Activated T-helper 9 cell treated with anti-CD3 and anti-CD28 coated beads, Interleukin-2, amount 50 U/mL, for 16 hours (primary cell): ENCODE data around the gene KIAA1671.

Experiments used
- DNase-seq: peaks from one replicate; pipeline ENCODE4 v3.0.0-alpha.2; 2020; ENCODE audit warnings: low read depth

The KIAA1671 gene

GRCh38 chr22:25068707-25069106 lies 116.2 kb downstream of the KIAA1671 start:
- DNase-seq, result no peak

DNA sequence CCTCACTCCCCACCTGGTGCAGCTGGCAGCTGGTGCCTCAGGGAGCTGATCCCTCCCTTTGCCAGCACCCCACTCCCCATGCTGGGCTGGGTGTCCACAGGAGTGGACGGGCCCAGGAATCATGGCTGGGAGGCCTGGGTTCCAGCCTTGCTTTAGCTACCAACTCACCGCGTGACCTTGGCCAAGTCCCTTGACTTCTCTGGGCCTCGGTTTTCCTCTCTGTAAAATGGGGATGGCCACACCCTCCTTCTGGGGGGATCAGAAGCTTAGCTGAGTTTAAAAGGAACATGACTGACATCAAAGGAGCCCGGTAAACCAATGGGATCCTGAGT lies 116.9 kb downstream of the KIAA1671 start:
- no peak for DNase-seq

DNA sequence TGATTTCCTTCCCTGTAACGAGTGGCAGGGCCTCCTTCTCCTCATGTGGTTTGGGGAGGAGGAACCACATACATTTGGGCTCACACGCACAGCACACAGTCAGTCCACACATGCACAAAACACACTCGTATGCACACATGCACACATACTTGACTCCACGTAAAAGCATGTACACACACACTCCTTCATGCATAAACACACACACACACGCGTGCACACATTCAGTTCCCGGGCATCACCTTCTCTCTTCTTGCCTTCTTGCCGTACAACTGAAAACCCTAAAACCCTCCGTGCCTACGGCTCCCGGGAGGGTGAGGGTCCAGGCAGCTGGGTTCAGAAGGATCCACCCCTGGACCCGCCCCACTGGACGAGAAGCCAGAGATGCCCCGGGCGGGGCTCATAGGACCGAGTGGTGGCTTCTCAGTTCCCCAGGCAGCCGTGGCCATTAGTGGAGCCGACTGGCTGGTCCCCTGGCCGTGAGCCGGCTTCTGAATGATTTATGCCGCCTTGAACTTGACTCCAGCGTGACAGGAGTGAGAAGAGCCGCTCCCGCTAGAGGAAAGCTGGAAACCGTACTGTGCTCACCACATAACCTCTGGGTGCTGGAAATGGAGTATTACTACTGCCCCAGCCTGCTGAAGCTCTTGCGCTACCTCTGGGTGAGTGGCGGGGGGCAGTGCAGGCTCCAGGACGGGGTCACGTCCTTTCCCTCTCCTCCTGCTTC lies 117.4 kb downstream of the KIAA1671 start:
- no peak for DNase-seq

- DNase-seq, result no peak
Observed at GRCh38 chr22:25070956-25071355, 118.4 kb downstream of the KIAA1671 start.

GRCh38 chr22:25071720-25072119 lies 119.2 kb downstream of the KIAA1671 start:
- DNase-seq, result no peak

DNA sequence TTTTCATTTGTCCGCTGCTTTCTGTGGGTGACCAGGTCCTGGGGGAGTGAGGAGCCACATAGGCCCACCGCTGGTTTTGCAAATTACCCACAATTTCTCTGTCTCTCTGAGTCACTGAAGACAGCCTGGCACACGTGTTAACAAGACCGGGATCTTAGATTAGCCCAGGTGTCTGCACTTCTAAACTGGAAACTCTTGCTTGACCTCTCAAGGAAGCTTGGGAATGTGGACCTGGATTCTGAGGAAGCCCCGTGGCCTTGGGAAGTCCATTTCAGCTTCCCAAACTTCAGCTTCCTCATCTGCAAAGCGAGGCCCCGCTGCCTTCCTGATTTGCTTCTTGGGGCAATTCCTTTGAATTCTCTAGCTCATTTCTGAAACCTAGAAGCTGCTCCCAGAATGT lies 119.9 kb downstream of the KIAA1671 start:
- no peak for DNase-seq

GRCh38 chr22:25076336-25076735 lies 123.8 kb downstream of the KIAA1671 start:
- DNase-seq, result no peak

DNA sequence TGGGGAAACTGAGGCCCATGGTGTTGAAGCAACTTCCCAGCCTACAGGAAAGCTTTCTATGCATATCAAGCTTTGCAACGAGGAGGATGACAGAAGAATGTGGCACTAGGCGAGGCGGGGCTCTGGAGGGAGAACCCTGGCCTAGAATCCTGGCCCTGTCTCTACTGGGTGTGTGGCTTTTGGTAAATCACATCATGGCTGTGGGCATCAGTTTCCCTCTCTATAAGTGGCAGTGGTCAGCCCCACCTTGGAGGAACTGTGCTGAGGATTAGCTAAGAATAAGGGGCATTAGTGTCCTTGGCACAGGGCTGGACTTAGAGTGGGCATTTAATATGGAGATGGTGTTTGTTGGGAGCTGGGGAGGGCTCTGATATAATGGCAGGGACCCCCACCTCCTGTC lies 124.5 kb downstream of the KIAA1671 start:
- DNase-seq, result no peak

DNA sequence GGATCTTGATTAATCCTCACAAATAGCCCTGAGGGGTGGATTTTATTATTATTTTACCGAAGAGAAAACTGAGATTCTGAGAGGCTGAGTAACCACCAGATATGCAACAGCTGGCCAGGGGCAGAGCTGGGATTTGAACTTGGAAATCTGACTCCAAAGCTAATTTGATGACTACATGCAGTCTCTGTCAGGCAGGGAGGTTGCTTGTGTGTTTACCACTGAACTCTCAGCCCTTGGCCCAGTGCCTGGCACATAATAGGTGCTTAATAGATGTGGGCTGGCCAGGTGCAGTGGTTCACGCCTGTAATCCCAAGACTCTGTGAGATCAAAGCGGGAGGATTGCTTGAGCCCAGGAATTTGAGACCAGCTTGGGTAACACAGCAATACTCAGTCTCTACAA lies 125.4 kb downstream of the KIAA1671 start:
- no peak for DNase-seq

DNA sequence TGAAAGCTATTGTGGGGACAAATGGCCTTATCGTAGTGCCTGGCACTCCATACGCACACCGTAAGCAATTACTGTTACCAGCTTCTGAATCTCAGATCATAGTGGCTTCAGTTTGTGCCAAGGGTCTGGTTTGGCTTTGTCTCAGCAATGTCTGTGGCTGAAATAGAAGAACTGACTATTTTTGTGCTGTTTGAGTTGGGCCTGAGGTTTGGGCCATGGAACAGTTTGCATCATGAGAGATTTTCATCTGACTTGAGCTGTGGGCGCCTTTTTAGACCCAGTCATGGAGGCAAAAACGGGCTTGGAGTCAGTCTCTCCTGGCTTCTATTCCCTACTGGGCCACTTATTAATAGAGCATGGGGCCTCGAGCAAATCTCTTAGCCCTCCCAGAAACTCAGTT lies 126.1 kb downstream of the KIAA1671 start:
- no peak for DNase-seq

DNA sequence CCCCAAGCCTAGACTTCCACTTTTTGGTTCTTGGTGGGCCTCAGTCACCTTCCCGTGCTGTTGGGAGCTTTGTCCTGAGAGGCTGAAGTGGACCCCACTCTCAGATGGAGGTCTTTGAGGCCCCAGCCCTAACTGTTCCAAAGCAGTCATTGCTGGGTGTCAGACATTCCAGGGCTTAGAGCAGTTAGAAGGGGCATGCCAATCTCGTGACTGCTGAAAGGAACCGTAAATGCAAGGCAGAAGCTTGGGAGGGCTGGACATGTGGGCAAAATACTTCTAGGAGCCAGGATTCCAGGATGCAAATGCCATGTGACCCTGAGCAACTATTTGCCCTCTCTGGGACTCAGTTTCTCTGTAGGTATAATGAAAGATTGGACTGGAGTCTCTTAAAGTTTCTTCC lies 128.3 kb downstream of the KIAA1671 start:
- DNase-seq, result no peak

- no peak for DNase-seq
Observed at GRCh38 chr22:25081409-25081824, 128.9 kb downstream of the KIAA1671 start.

DNA sequence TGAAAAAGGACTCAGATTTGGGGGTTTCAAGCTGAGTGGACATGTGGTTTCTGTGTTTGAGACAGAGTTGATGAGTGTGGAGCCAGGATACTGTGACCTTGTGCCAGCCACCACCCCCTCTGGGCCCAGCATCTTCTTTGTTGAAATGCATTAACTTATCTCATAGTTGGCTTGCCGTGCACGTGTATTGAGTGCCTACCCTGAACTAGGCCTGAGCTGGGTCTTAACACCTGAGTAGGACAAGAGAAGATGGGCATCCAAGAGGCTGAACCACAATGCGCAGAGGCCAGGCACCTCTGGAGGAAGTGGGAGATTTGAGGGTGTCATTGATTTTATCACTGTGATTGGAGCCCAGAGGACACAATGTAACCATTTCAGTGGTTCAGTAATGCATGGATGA lies 129.6 kb downstream of the KIAA1671 start:
- DNase-seq, result no peak

GRCh38 chr22:25083056-25083806 lies 130.7 kb downstream of the KIAA1671 start:
- no peak for DNase-seq

- no peak for DNase-seq
Observed at GRCh38 chr22:25083807-25084200, 131.3 kb downstream of the KIAA1671 start.

DNA sequence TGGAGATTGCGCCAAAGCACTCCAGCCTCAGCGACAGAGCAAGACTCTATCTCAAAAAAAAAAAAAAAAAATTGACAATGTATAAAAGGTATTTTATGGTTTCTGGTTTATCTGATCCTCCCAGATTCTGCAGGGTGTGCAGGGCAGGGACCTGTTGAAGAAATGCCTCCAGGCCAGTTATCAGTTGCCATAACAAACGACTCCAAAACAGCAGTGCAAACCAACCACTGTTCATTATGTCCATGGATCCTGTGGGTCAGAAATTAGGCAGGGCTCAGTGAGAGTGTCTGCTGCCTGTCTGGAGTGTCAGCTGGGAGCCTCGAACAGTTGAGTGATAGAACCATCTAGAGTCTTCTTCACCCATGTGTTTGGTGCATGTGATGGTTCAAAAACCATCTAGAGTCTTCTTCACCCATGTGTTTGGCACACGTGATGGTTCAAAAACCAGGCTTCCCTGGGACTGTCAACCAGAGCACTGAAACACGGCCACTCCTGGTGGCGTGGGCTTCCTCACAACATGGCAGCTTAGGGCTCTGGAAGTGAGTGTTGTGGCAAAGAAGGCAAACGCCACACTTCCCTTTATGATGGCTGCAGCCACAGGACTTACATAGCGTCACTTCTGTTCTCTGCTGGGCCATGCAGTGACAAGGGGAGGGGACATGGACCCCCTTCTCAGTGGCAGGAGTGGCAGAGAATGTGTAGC lies 132.0 kb downstream of the KIAA1671 start:
- DNase-seq, result no peak

DNA sequence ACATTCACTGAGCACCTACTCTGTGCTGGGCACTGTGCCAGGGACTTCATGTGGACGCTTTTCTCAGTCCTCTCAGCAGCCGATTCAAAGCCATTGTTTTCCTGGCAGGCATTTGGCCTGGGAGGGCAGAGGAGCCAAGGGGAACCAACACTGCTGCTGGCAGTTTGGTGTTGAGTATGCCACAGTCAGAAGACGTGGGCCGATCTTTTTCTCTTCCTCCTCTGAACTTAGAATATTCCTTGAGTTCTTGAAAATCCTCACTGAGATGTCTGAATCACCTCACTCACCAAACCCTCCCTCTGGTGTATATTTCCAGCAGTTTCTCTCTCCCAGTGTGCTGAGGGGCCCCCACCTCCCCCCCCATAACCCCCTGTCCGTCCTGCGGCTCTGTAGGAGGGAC lies 132.6 kb downstream of the KIAA1671 start:
- no peak for DNase-seq

DNA sequence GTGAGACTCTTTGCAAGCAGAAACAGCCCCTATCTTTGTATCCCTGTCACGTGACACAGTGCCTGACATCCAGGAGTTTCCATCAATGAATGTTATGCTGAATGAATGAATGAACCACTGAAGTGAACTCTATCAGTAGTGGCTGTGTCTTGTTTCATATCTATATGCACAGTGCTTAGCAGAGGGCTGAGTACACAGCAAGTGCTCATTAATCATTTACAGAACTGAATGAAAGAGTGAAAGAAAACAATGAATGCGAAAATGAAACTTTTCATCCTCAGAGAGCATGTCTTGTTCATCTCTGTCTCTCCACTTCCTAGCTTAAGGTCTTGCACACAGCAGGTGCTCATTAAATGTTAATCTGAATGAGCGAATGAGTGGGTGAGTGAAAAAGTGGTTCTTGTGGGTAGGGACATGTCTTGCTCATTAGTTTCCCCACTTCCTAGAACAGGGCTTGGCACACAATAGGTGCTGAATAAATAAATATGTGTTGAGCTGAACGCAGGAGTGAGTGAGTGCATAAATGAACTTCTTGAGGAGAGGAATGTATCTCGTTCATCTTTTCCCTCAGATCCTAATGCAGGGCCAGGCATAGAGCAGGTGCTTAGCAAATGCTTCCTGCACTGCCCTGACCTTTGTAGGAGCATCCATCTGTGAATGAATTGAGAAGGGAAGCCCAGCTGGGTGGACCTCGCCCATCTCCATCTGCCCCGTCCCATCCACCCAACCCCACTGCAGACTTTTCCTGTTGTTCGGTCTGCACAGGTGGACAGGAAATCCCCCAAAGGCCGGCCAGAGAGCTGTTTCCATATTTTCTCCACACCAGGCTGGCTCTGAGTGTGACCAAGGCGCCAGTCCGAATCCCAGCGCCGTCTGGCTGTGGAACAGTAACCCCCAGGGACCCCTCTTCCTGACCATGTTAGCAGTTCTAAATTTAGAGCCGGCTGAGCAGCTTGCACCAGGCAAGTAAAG lies 133.7 kb downstream of the KIAA1671 start:
- no peak for DNase-seq

GRCh38 chr22:25086902-25087282 lies 134.4 kb downstream of the KIAA1671 start:
- DNase-seq, result no peak

DNA sequence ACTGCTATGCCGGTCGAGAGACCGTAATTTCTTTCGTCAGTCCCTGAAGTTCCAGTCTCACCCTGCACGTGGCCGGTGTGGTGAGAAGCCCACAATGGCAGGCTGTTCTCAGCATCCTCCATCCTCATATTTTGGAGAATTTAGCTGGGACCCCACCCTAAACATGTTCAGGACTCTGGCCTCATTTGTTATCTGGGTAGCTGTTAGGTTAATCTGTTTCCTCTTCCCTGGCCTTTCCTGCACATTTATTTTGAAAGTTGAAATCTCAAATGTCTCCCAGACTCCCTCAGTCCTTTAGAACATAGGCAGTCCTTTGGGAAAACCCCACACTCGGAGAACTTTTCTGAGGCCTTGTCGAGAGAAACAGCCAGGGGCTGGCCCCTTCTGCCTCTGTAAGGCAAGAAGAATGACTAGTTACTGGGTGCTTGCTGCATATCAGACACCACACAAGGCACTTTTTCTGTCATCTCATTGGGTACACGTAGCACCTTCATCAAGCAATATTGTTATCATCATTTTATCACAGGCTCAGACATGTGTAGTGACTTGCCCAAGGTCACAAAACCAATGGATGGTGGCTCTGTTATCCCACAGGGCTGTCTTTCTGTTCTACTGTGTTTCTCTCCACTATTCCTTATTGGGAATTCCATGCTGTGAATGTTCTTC lies 137.8 kb downstream of the KIAA1671 start:
- no peak for DNase-seq

DNA sequence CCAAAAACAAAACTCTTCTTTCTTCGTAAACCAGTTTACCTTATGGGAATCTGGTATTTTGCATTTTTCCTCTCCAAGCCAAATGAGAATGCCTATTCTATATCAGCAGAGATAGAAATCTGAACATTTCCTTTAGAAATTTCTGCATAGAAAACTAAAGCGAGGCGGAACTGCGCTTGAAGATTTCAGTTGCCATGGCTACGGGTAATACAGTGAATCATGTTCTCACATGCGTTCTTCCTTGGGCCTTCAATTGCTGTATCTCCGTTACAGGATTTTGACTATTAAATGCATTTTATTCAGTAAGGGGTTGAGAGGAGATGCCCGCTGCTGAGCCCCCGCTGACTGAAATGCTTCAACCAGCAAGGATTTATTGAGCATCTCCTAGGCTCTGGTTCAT lies 138.9 kb downstream of the KIAA1671 start:
- no peak for DNase-seq

DNA sequence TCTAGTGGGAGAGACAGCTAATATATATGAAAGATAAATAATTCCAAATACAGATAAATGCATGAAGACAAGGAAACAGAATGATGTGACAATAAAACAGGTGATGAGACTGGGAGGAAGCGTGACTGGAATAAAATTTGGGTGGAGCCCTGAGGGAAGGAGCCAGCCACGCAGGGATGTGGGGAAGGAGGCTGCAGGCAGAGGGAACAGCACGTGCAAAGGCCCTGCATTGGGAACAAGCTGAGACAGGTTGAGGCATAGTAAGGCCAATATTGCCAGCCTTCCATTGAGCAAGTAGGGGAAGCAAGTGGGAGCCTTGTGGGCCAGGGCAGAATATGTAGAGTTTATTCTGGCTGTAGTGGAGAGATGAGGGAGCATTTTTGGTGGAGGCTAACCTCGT lies 139.6 kb downstream of the KIAA1671 start:
- DNase-seq, result no peak
